SK-N-SH (cell line): ENCODE data around the gene SPDL1. TPM values are rescaled to one million over a fixed set of nuclear protein-coding genes. Genes with fewer than 3 reads are reported as not detected.

ENCODE experiments used
- CTCF ChIA-PET: fragments of 300-600, 350-600 bp; formaldehyde crosslinking; extraction: SDS; loops from one replicate; lab custom pipeline; 2021; lab: Yijun Ruan, JAX
- POLR2A ChIA-PET: fragments of 350-600 bp; sonication (Branson Sonifier 250); formaldehyde crosslinking; extraction: SDS; loops from one replicate; lab custom pipeline; 2020; ENCODE audit warnings: antibody characterized with exemption, inconsistent platforms; lab: Yijun Ruan, JAX
- DNase-seq: peaks from one replicate; pipeline ENCODE4 v3.0.0; 2012
- H2AFZ ChIP-seq: fragments of 200-600 bp; sonication (generic); 2 replicates; pipeline ENCODE4 v1.8.1; 2016; ENCODE audit warnings: antibody characterized with exemption, mild to moderate bottlenecking, low read depth
- H3F3A ChIP-seq: fragments of 200-600 bp; sonication (generic); replicated peaks from 2 replicates; pipeline ENCODE3; 2016; ENCODE audit warnings: antibody characterized with exemption, mild to moderate bottlenecking; ENCODE audit not compliant: insufficient read depth
- H3K27ac ChIP-seq, 2 experiments: fragments of 200-500 bp in 1 of 2; fragments of 200-600 bp in 1 of 2; sonication (Bioruptor generic) in 1 of 2; sonication (generic), shearing (Covaris generic) in 1 of 2; 2 replicates each; pipeline versions ENCODE4 v1.5.1 to v1.6.1; 2014 to 2016; ENCODE audit warnings: low read depth in 2 of 2, inconsistent platforms in 1 of 2, low read length in 1 of 2, mild to moderate bottlenecking in 1 of 2, mixed read lengths in 1 of 2
- H3K27me3 ChIP-seq: fragments of 200-600 bp; sonication (generic), shearing (Covaris generic); 2 replicates; pipeline ENCODE4 v1.6.1; 2016; ENCODE audit warnings: mixed run types; ENCODE audit not compliant: insufficient read depth
- H3K36me3 ChIP-seq, 2 experiments: fragments of 200-500 bp in 1 of 2; fragments of 200-600 bp in 1 of 2; sonication (Bioruptor generic) in 1 of 2; sonication (generic) in 1 of 2; replicated peaks in 1 of 2; 2 replicates each; pipeline versions ENCODE3 to v1.5.1; 2014 to 2016; ENCODE audit warnings: low read length in 1 of 2, mild to moderate bottlenecking in 1 of 2; ENCODE audit not compliant: insufficient read depth in 2 of 2, control insufficient read depth in 1 of 2
- H3K4me1 ChIP-seq, 2 experiments: fragments of 200-500 bp in 1 of 2; fragments of 200-600 bp in 1 of 2; sonication (Bioruptor generic) in 1 of 2; sonication (generic), shearing (Covaris generic) in 1 of 2; 2 replicates each; pipeline versions ENCODE4 v1.5.1 to v1.6.1; 2014 to 2016; ENCODE audit warnings: low read depth in 1 of 2, low read length in 1 of 2, mixed run types in 1 of 2; ENCODE audit not compliant: insufficient read depth in 2 of 2, control insufficient read depth in 1 of 2
- H3K4me2 ChIP-seq: fragments of 200-600 bp; sonication (generic), shearing (Covaris generic); 2 replicates; pipeline ENCODE4 v1.6.1; 2017; ENCODE audit warnings: mixed run types
- H3K4me3 ChIP-seq, 2 experiments: fragments of 200-500 bp in 1 of 2; fragments of 200-600 bp in 1 of 2; sonication (Bioruptor generic) in 1 of 2; sonication (generic), shearing (Covaris generic) in 1 of 2; 2 replicates each; pipeline versions ENCODE4 v1.5.1 to v1.8.1; 2014 to 2016; ENCODE audit warnings: low read depth in 2 of 2, inconsistent platforms in 1 of 2, low read length in 1 of 2, mild to moderate bottlenecking in 1 of 2, mixed read lengths in 1 of 2, moderate library complexity in 1 of 2
- H3K79me2 ChIP-seq: fragments of 200-600 bp; sonication (generic); 2 replicates; pipeline ENCODE4 v1.8.1; 2017; ENCODE audit warnings: mild to moderate bottlenecking; ENCODE audit not compliant: insufficient read depth
- H3K9ac ChIP-seq: fragments of 200-600 bp; sonication (generic); 2 replicates; pipeline ENCODE4 v1.6.1; 2017; ENCODE audit warnings: mixed run types
- H3K9me2 ChIP-seq: fragments of 200-600 bp; sonication (generic); 2 replicates; pipeline ENCODE4 v1.6.1; 2017; ENCODE audit warnings: mixed run types
- H3K9me3 ChIP-seq: fragments of 200-600 bp; sonication (generic); 2 replicates; pipeline ENCODE4 v1.6.1; 2017; ENCODE audit warnings: mixed run types, mild to moderate bottlenecking, moderate library complexity
- H4K20me1 ChIP-seq: fragments of 200-600 bp; sonication (generic); 2 replicates; pipeline ENCODE4 v1.6.1; 2017; ENCODE audit warnings: mild to moderate bottlenecking, mixed run types; ENCODE audit not compliant: insufficient read depth
- CHD2 ChIP-seq: fragments of 150-350 bp; IDR thresholded peaks from 2 replicates; pipeline ENCODE4 v1.6.1; 2018; ENCODE audit warnings: low read length; ENCODE audit not compliant: partially characterized antibody
- ELF1 ChIP-seq: IDR thresholded peaks from 2 replicates; pipeline ENCODE4 v1.4.0; 2012
- EZH2phosphoT487 ChIP-seq: fragments of 200-600 bp; sonication (generic); IDR thresholded peaks from 2 replicates; pipeline ENCODE4 v1.6.1; 2017; ENCODE audit warnings: low read depth, mixed run types, mild to moderate bottlenecking, antibody characterized with exemption, moderate library complexity, borderline replicate concordance
- FOSL2 ChIP-seq: IDR thresholded peaks from 2 replicates; pipeline ENCODE4 v1.4.0; 2012; ENCODE audit warnings: low read depth, mild to moderate bottlenecking, moderate library complexity, borderline replicate concordance
- FOXM1 ChIP-seq: IDR thresholded peaks from 2 replicates; pipeline ENCODE4 v1.4.0; 2012; ENCODE audit warnings: low read depth, mild to moderate bottlenecking
- GABPA ChIP-seq: IDR thresholded peaks from 2 replicates; pipeline ENCODE4 v1.4.0; 2012; ENCODE audit warnings: low read depth, mild to moderate bottlenecking
- GATA2 ChIP-seq: sonication (generic); formaldehyde crosslinking; IDR thresholded peaks from 2 replicates; pipeline ENCODE4 v1.5.0; 2020; ENCODE audit warnings: mild to moderate bottlenecking, missing genetic modification reagents
- MEF2A ChIP-seq: IDR thresholded peaks from 2 replicates; pipeline ENCODE4 v1.4.0; 2012; ENCODE audit warnings: low read depth, borderline replicate concordance
- NFIC ChIP-seq: IDR thresholded peaks from 2 replicates; pipeline ENCODE4 v1.4.0; 2012; ENCODE audit warnings: borderline replicate concordance
- NRF1 ChIP-seq: IDR thresholded peaks from 2 replicates; pipeline ENCODE4 v1.6.1; 2012; ENCODE audit warnings: low read depth, mild to moderate bottlenecking, low read length
- RCOR1 ChIP-seq: fragments of 150-350 bp; IDR thresholded peaks from 2 replicates; pipeline ENCODE4 v1.6.1; 2017; ENCODE audit warnings: antibody characterized with exemption, low read length
- RFX5 ChIP-seq: IDR thresholded peaks from 2 replicates; pipeline ENCODE4 v1.6.1; 2012; ENCODE audit warnings: mild to moderate bottlenecking, improper control_type of control experiment, low read length
- RXRA ChIP-seq: IDR thresholded peaks from 2 replicates; pipeline ENCODE4 v1.4.0; 2012; ENCODE audit warnings: low read depth, mild to moderate bottlenecking, borderline replicate concordance
- SIN3A ChIP-seq: IDR thresholded peaks from 2 replicates; pipeline ENCODE4 v1.6.1; 2012; ENCODE audit warnings: low read depth, mild to moderate bottlenecking, low read length, moderate library complexity, borderline replicate concordance
- SMC3 ChIP-seq: IDR thresholded peaks from 2 replicates; pipeline ENCODE4 v1.6.1; 2012; ENCODE audit warnings: low read depth, low read length, improper control_type of control experiment
- TAF1 ChIP-seq: IDR thresholded peaks from 2 replicates; pipeline ENCODE4 v1.6.1; 2012; ENCODE audit warnings: low read depth, mild to moderate bottlenecking, low read length, moderate library complexity, borderline replicate concordance
- USF2 ChIP-seq: fragments of 150-350 bp; IDR thresholded peaks from 2 replicates; pipeline ENCODE4 v1.6.1; 2017; ENCODE audit warnings: antibody characterized with exemption, low read length, low read depth, borderline replicate concordance
- YY1 ChIP-seq: IDR thresholded peaks from 2 replicates; pipeline ENCODE4 v1.4.0; 2012; ENCODE audit warnings: low read depth, mild to moderate bottlenecking
- ZBTB33 ChIP-seq: IDR thresholded peaks from 2 replicates; pipeline ENCODE4 v1.4.0; 2012; ENCODE audit warnings: low read depth, borderline replicate concordance
- WGBS: methylation state at CpG from one replicate; pipeline ENCODE4 v1.1.6; 2017; ENCODE audit warnings: low lambda C conversion rate; 5-methylcytosine and 5-hydroxymethylcytosine counted together
- polyA plus RNA-seq, 3 experiments: library from polyadenylated mRNA; depleted of rRNA; stranded (reverse); fragments of >200 nt; gene quantifications; 2 replicates each; pipeline ENCODE4 v1.2.3, GENCODE V29; 2012
- TF ChIP-seq, protein P1 (sequence below): IDR thresholded peaks from 2 replicates; pipeline ENCODE4 v1.4.0; 2012; ENCODE audit warnings: low read depth, borderline replicate concordance

Gene SPDL1
- polyA plus RNA-seq, 1 of the 3 experiments (the other 2 are of a cell fraction), result 45.1 TPM

- H3K9ac ChIP-seq, result no peak overlapping the region
- no peaks in the 10 kb centered on the region for H3K36me3 ChIP-seq
- H3K4me2 ChIP-seq, result no peak overlapping the region
- no peaks in the 10 kb centered on the region for H3F3A ChIP-seq
- H3K4me1 ChIP-seq, result peaks cover 0 to 5% of the 10 kb centered on the region in 2 experiments; a peak in 2 of 4 replicates
- POLR2A ChIA-PET, result no interaction called here
- H2AFZ ChIP-seq, result no peak overlapping the region
- CTCF ChIA-PET, result interaction anchor here (0.7 to 1.7 kb wide), 3 partner anchors 11 to 596 kb away, joined by 3 to 4 read pairs (median 4); no protein-coding TSS in a partner anchor
- H3K9me3 ChIP-seq, result no peaks in the 10 kb centered on the region
- no peaks in the 10 kb centered on the region for H3K27me3 ChIP-seq
- no peak overlapping the region for H3K4me3 ChIP-seq
- no peaks in the 10 kb centered on the region for H4K20me1 ChIP-seq
- H3K27ac ChIP-seq, result no peak overlapping the region
- 96% methylated on average over 2 of the region's 2 CpGs for WGBS
- H3K9me2 ChIP-seq, result no peaks in the 10 kb centered on the region
- no peak for DNase-seq
- no peaks in the 10 kb centered on the region for H3K79me2 ChIP-seq
- TF ChIP-seq RFX5 (no peak), SIN3A (no peak), SMC3 (no peak), RXRA (no peak), ELF1 (no peak), TAF1 (no peak), CHD2 (no peak)
- TF ChIP-seq, protein P1, sequence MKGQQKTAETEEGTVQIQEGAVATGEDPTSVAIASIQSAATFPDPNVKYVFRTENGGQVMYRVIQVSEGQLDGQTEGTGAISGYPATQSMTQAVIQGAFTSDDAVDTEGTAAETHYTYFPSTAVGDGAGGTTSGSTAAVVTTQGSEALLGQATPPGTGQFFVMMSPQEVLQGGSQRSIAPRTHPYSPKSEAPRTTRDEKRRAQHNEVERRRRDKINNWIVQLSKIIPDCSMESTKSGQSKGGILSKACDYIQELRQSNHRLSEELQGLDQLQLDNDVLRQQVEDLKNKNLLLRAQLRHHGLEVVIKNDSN, result no peak
These were observed 40.8 kb upstream of the SPDL1 start for GRCh38 chr5:169542811-169543210.

GRCh38 chr5:169544264-169544950 lies 39.2 kb upstream of the SPDL1 start:
- H3K79me2 ChIP-seq, result no peaks in the 10 kb centered on the region
- 82% methylated on average over 2 of the region's 2 CpGs for WGBS
- no peak overlapping the region for H2AFZ ChIP-seq
- H3K9me3 ChIP-seq, result no peaks in the 10 kb centered on the region
- no peaks in the 10 kb centered on the region for H3K27me3 ChIP-seq
- no peaks in the 10 kb centered on the region for H3K36me3 ChIP-seq
- H3K4me2 ChIP-seq, result no peak overlapping the region
- H4K20me1 ChIP-seq, result no peaks in the 10 kb centered on the region
- no peak overlapping the region for H3K4me3 ChIP-seq
- H3K4me1 ChIP-seq, result peaks cover 0 to 12% of the 10 kb centered on the region in 2 experiments; a peak in 2 of 4 replicates
- H3K9ac ChIP-seq, result no peak overlapping the region
- TF ChIP-seq EZH2phosphoT487 (no peak), RXRA (no peak), MEF2A (no peak), FOXM1 (no peak), YY1 (no peak), NFIC (no peak), GATA2 (CRISPR knock-in tag) (no peak), NRF1 (no peak), SIN3A (no peak), RCOR1 (no peak), SMC3 (no peak), ZBTB33 (no peak), GABPA (no peak), FOSL2 (no peak), USF2 (no peak)
- ChIA-PET CTCF (interaction anchor here (0.8 to 2.3 kb wide), 5 partner anchors 12 to 597 kb away, joined by 3 to 12 read pairs (median 4); no protein-coding TSS in a partner anchor), POLR2A (no interaction called here)
- no peaks in the 10 kb centered on the region for H3K9me2 ChIP-seq
- H3K27ac ChIP-seq, result no peak overlapping the region
- no peaks in the 10 kb centered on the region for H3F3A ChIP-seq
- DNase-seq, result no peak
